GM18907 (cell line): ENCODE results near the gene RNU5B-1.
"Not testable (repeated sequence)": the region's sequence is repeated elsewhere in the genome, so short reads cannot be mapped to it uniquely, and the experiment has no call there.

Experiments
- ATAC-seq: cut with Tn5 transposase; IDR thresholded peaks from one replicate; pipeline ENCODE4 v1.9.1; 2021; ENCODE audit warnings: mild to moderate bottlenecking, moderate library complexity; ENCODE audit not compliant: unreplicated experiment

Gene RNU5B-1

DNA sequence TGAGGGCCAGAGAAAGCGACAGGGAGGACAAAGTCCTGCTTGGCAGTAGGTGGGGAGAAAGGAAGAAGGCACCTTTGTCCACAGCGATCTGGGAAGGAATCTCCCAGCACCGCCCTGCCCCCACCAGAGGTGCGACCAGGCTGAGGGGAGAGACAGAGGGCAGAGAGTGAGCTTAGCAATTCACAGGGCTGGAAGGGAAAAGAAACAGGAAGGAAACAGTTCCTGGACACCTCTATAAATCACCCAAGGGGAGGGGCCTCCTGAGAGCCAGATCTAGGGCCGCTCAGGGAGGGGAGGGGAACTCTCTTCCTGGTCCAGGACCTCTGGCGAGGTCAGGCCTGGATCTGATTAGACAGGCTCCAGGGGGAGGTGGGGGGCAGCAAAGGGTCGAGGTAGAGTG lies 35.4 kb downstream of the RNU5B-1 start:
- ATAC-seq: no peak

GRCh38 chr15:65342493-65342892 lies 38.0 kb downstream of the RNU5B-1 start:
- no peak for ATAC-seq

GRCh38 chr15:65343374-65343981 lies 39.0 kb downstream of the RNU5B-1 start:
- no peak for ATAC-seq

- ATAC-seq: no peak
These were observed 39.9 kb downstream of the RNU5B-1 start for GRCh38 chr15:65344214-65344913.

- no peak for ATAC-seq
These were observed 40.4 kb downstream of the RNU5B-1 start for GRCh38 chr15:65344914-65345275.

DNA sequence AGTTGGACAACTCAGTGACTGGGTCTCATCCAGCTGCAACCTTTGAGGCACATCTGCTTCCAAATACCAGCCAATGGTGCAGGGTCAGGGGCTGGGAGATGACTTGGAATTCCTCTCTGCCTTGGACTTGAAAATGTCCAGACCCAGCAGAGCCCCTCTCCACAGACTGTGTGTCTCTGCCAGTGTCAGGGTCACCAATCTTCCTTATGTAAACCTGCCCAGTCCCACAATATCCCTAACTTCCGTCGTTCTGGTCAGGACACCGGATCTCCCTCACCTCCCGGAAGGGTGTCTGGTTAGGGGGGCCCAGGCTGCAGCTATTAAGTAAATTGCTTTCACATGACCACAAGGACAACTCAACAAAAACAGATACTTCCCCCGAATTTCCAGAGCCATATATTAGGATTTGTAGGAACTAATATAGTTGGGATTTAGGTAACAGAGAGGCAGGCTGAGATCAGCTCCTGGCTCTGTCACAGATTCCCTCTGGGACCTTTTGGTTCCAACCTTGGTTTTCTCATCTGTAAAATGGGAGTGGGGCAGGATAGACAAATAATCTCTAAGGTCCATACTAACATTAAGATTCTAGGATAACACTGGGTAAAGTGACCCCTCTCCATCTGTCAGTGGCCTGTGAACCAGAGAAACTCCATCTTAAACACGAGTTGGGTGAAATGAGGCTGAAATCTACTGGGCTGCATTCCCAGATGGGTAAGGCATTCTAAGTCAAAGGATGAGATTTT lies 42.5 kb downstream of the RNU5B-1 start:
- ATAC-seq: no peak

GRCh38 chr15:65347756-65348155 lies 43.3 kb downstream of the RNU5B-1 start:
- not testable (repeated sequence) for ATAC-seq

- ATAC-seq: no peak
These were observed 44.9 kb downstream of the RNU5B-1 start for GRCh38 chr15:65349338-65349737.

DNA sequence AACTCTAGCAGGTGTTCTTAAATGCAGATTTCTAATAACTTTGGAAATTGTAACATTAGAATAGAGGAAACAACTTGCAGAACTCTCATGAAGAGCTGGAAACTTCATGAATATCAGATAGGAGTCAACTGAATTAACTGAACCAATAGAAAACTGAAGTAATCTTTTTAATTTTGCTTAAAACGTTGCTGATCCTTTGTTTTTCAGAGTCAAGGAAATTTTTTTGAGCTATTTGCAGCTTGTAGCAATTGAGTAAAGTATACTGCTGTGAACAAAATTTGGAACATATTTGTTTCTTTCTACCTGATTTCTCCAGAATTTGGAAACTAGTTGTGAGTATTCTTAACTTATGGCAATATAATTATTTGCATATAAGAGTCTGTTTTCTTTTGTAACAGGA lies 47.5 kb downstream of the RNU5B-1 start:
- not testable (repeated sequence) for ATAC-seq
